Erythroblast (primary cell): ENCODE results near the gene ADAMTS16.

Source experiments
- GATA1 ChIP-seq: IDR thresholded peaks from 2 replicates; pipeline ENCODE4 v1.6.1; 2011; ENCODE audit warnings: low read depth, mild to moderate bottlenecking, control low read depth, low read length, moderate library complexity
- POLR2A ChIP-seq: IDR thresholded peaks from 2 replicates; pipeline ENCODE4 v1.6.1; 2011; ENCODE audit warnings: mild to moderate bottlenecking, low read length

DNA sequence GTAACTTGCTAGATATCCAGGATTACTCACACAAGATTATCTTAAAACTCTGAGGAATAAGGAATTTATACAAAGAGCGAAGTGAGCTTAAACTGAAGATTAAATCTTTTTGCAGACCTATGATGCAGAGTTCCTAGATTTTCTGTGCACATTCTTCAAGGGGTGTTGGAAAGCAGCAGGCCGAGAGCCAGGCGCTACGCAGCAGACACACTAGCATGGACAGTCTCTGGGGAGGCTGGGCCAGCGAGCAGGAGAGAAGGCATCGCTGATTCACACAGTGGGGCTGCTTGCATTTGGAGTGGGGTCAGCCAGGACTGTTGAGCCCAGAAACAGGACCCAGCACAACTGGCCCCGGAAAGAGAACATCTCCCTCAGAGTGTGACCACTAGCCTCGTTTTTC is 136.3 kb downstream of the ADAMTS16 start:
- TF ChIP-seq POLR2A (no peak), GATA1 (no peak)
